ENCODE results near the gene CMYA5.

CMYA5 gene

GRCh38 chr5:79689541-79690466 lies at the start of gene CMYA5:
Gene CMYA5 (plus strand): TSS chr5:79689836. CDS start chr5:79689908, 72 bp downstream.
- peak within 1 kb of the TSS; percentile 54 for H3K4me3 ChIP-seq (ENCODE audit: low read length)
- no peak for TF ChIP-seq CTCF (conservative IDR thresholded peaks at IDR 0.05; ENCODE audit: low read depth, low read length)
- peak; percentile 28 for DNase-seq (ENCODE audit: low read depth)

DNA sequence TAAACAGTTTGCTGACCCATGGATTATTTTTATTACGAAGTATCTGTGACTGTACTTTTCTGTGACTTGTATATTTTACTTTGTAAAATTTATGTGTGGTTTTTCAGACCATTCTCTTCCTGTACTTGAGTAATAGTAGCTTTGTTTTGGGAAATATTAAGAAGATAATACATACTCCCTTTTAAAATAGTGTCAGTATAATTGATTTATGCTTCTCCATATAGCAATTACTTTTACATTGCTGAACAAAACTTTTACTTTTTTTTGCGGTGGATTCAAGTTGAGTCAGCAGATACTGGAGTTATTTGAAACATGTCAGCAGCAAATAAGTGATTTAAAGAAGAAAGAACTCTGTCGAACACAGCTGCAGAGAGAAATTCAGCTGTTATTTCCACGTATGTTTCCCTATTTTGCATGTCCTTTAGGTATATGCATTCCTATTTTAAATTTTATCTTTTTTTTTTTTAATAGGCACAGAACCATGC lies 49.0 kb upstream of the CMYA5 start:
- TF ChIP-seq CTCF (conservative IDR thresholded peaks at IDR 0.05; ENCODE audit: low read depth, low read length), result no peak
- no peak overlapping the region for H3K4me3 ChIP-seq (ENCODE audit: low read length)
- no peak for DNase-seq (ENCODE audit: low read depth)

GRCh38 chr5:79641414-79641813 lies 48.2 kb upstream of the CMYA5 start:
- H3K4me3 ChIP-seq (ENCODE audit: low read length), result no peak overlapping the region
- TF ChIP-seq CTCF (conservative IDR thresholded peaks at IDR 0.05; ENCODE audit: low read depth, low read length), result no peak
- no peak for DNase-seq (ENCODE audit: low read depth)

DNA sequence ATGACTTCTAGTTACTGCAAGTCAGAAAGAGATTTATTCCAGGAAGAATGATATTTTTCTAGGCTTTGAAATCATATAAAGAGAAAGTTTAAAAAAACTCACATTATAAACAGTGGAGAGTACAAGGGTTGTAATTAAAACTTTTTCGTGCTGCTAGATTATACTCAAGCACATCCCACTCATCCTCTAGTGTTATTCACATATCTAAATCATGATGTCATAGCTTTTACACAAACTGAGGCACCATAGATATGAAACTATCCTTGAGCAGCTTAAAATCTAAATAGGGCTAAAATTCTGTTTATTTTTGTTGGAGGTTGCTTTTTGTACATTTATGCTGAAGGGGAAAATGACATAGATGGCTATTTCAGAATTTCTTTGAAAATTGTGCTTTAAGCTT lies 47.4 kb upstream of the CMYA5 start:
- no peak overlapping the region for H3K4me3 ChIP-seq (ENCODE audit: low read length)
- no peak for TF ChIP-seq CTCF (conservative IDR thresholded peaks at IDR 0.05; ENCODE audit: low read depth, low read length)
- no peak for DNase-seq (ENCODE audit: low read depth)

DNA sequence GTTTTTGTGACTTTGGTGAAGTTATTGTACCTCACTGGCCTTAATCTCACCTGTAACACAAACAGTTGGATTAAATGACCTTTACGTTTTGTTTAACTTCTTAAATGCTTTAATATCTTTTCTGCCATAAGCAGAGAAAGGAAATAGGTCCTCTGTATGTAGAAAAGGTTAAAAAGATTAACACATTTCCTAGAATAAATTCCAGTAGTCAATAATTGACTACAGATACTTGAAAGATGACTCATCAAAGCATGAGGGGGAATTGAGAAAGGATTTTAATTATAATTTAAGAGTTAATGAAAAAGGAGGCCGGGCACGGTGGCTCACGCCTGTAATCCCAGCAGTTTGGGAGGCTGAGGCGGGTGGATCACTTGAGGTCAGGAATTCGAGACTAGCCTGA lies 35.8 kb upstream of the CMYA5 start:
- TF ChIP-seq CTCF (conservative IDR thresholded peaks at IDR 0.05; ENCODE audit: low read depth, low read length), result no peak
- no peak overlapping the region for H3K4me3 ChIP-seq (ENCODE audit: low read length)
- DNase-seq (ENCODE audit: low read depth), result no peak

DNA sequence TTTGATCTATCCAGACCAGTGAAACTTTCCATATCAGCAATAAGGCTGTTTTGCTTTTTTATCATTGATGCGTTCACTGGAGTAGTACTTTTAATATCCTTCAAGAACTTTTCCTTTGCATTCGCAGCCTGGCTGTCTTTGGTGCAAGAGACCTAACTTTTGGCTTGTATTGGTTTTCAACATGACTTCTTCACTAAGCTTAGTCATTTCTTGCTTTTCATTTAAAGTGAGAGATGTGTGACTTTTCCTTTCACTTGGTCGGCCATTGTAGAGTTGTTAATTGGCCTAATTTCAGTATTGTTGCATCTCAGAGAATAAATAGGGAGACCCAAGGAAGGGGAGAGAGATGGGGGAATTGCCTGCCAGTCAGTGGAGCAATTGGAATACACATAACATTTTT lies 26.4 kb upstream of the CMYA5 start:
- no peak overlapping the region for H3K4me3 ChIP-seq (ENCODE audit: low read length)
- no peak for DNase-seq (ENCODE audit: low read depth)
- TF ChIP-seq CTCF (conservative IDR thresholded peaks at IDR 0.05; ENCODE audit: low read depth, low read length), result no peak

GRCh38 chr5:79666758-79667157 lies 22.9 kb upstream of the CMYA5 start:
- no peak for TF ChIP-seq CTCF (conservative IDR thresholded peaks at IDR 0.05; ENCODE audit: low read depth, low read length)
- no peak overlapping the region for H3K4me3 ChIP-seq (ENCODE audit: low read length)
- DNase-seq (ENCODE audit: low read depth), result no peak

Measured in retinal pigment epithelial cell (primary cell).